HepG2 (cell line): ENCODE measurements around the gene CCDC9B. TPM values are rescaled to one million over a fixed set of nuclear protein-coding genes. Genes with fewer than 3 reads are reported as not detected.

ENCODE experiments used
- AHR ChIP-seq: IDR thresholded peaks from 2 replicates; pipeline ENCODE4 v1.6.1; 2018; ENCODE audit warnings: missing genetic modification reagents, missing compliant biosample characterization
- ARNTL ChIP-seq: sonication (generic); formaldehyde crosslinking; IDR thresholded peaks from 2 replicates; pipeline ENCODE4 v1.4.0; 2020; ENCODE audit warnings: mild to moderate bottlenecking, missing genetic modification reagents
- CREB1 ChIP-seq, 2 experiments: fragments of 450-650 bp in 1 of 2; IDR thresholded peaks; 2 replicates each; pipeline ENCODE4 v1.6.1; 2016 to 2017; ENCODE audit warnings: control low read depth in 1 of 2, mild to moderate bottlenecking in 1 of 2, missing compliant biosample characterization in 1 of 2, missing genetic modification characterization in 1 of 2
- DR1 ChIP-seq: sonication (generic); formaldehyde crosslinking; IDR thresholded peaks from 2 replicates; pipeline ENCODE4 v1.8.0; 2021; ENCODE audit warnings: mild to moderate bottlenecking, missing genetic modification reagents, inconsistent platforms
- ETV6 ChIP-seq: sonication (generic); formaldehyde crosslinking; conservative IDR thresholded peaks from 2 replicates; pipeline ENCODE4 v1.4.0; 2020; ENCODE audit warnings: missing genetic modification reagents
- KLF16 ChIP-seq, 2 experiments: sonication (generic) in 1 of 2; formaldehyde crosslinking in 1 of 2; IDR thresholded peaks; 2 replicates each; pipeline versions ENCODE4 v1.6.1 to v1.8.0; 2016 to 2023; ENCODE audit warnings: missing genetic modification reagents in 2 of 2, missing compliant biosample characterization in 1 of 2
- NR3C1 ChIP-seq: sonication (generic); formaldehyde crosslinking; IDR thresholded peaks from 2 replicates; pipeline ENCODE4 v1.4.0; 2020; ENCODE audit warnings: missing genetic modification reagents
- SP5 ChIP-seq: IDR thresholded peaks from 2 replicates; pipeline ENCODE4 v1.6.1; 2016; ENCODE audit warnings: low read depth, borderline replicate concordance
- THYN1 ChIP-seq: sonication (generic); formaldehyde crosslinking; IDR thresholded peaks from 2 replicates; pipeline ENCODE4 v1.8.1; 2023; ENCODE audit warnings: low read depth, mild to moderate bottlenecking, moderate library complexity, missing genetic modification reagents, borderline replicate concordance
- ZNF12 ChIP-seq: sonication (generic); formaldehyde crosslinking; IDR thresholded peaks from 2 replicates; pipeline ENCODE4 v1.5.0; 2020; ENCODE audit warnings: missing genetic modification reagents
- ZNF17 ChIP-seq: sonication (generic); formaldehyde crosslinking; IDR thresholded peaks from 2 replicates; pipeline ENCODE4 v1.5.0; 2020; ENCODE audit warnings: mild to moderate bottlenecking, missing genetic modification reagents
- ZNF605 ChIP-seq: sonication (generic); formaldehyde crosslinking; IDR thresholded peaks from 2 replicates; pipeline ENCODE4 v1.8.0; 2022; ENCODE audit warnings: mild to moderate bottlenecking, missing genetic modification reagents
- ZNF652 ChIP-seq: IDR thresholded peaks from 2 replicates; pipeline ENCODE4 v1.6.1; 2016; ENCODE audit warnings: low read depth, borderline replicate concordance
- ZNF670 ChIP-seq: sonication (generic); formaldehyde crosslinking; IDR thresholded peaks from 2 replicates; pipeline ENCODE4 v1.8.0; 2022; ENCODE audit warnings: mild to moderate bottlenecking, missing genetic modification reagents, borderline replicate concordance
- ZNF772 ChIP-seq: sonication (generic); formaldehyde crosslinking; IDR thresholded peaks from 2 replicates; pipeline ENCODE4 v1.5.0; 2020; ENCODE audit warnings: mild to moderate bottlenecking, missing genetic modification reagents
- polyA plus RNA-seq, 8 experiments: library from polyadenylated mRNA; depleted of rRNA in 3 of 8; stranded (reverse) in 7 of 8; unstranded in 1 of 8; fragments of >200 nt; fragmentation: Illumina TruSeq in 4 of 8; extraction: Trizol in 4 of 8; gene quantifications; 2 replicates each; pipeline versions ENCODE4 v1.2.1 to v1.2.3, GENCODE V29; 2011 to 2016; ENCODE audit warnings: low read depth in 4 of 8, missing spikeins in 1 of 8, mixed read lengths in 1 of 8; ENCODE audit not compliant: insufficient read depth in 1 of 8
- total RNA-seq, 5 experiments: library from RNA; depleted of rRNA; stranded (reverse); fragments of >200 nt; fragmentation: Illumina TruSeq; extraction: Trizol; gene quantifications; 2 replicates each; pipeline ENCODE4 v1.2.3, GENCODE V29; 2016; ENCODE audit warnings: low read depth in 1 of 5
- TF ChIP-seq, protein P1 (sequence below): IDR thresholded peaks from 2 replicates; pipeline ENCODE4 v1.6.1; 2012; ENCODE audit warnings: low read length, improper control_type of control experiment
- TF ChIP-seq, protein P2 (sequence below): IDR thresholded peaks from 2 replicates; pipeline ENCODE4 v1.6.1; 2012; ENCODE audit warnings: inconsistent platforms
- TF ChIP-seq, protein P3 (sequence below): sonication (generic); formaldehyde crosslinking; IDR thresholded peaks from 2 replicates; pipeline ENCODE4 v1.8.0; 2022; ENCODE audit warnings: mild to moderate bottlenecking, missing genetic modification reagents, moderate library complexity
- TF ChIP-seq, protein P4 (sequence below): sonication (generic); formaldehyde crosslinking; conservative IDR thresholded peaks from 2 replicates; pipeline ENCODE4 v1.4.0; 2020; ENCODE audit warnings: mild to moderate bottlenecking, missing genetic modification reagents, moderate library complexity

Gene CCDC9B
- total and polyA plus RNA-seq, 2 of the 13 experiments (the other 11 are each of a cell fraction or from before 2014, with no cell fraction given): 0.98 to 1.6 TPM

DNA sequence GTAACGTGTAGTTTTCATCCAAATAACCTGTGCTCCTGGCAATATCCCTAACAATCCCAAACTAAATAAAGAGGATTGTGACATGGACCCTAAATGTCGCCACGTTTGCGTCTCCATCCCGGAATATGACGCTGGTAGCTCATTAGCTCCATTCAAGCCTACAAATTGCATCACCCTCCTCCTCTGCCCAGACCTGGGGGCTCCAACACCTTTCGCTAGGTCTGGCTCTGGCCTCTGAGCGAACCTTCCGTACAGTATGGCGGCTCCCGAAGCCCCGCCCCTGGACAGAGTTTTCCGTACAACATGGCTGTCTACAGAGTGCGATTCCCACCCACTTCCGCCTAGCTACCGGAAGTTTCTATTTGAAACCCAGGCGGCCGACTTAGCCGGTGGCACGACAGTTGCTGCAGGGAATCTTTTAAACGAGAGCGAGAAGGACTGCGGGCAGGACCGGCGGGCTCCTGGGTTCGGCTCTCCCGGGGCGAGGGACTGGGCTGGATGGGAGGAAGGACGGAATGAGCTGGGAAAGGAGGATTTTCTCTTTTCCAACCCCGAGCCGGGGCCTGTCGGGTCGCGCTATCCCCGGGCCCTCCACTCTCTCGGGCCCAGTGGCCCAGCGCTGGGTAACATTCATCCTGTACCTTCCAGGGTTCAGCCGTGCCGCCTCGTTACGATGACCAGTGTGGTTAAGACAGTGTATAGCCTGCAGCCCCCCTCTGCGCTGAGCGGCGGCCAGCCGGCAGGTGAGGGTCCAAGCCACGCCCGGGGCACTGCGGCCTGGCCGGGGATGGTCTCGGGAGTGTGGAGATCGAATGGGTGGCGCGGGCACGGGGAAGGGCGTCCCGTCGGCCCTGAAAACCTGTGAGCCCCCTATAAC, 42.1 kb upstream of the CCDC9B start, which contains the start of gene KNSTRN (continued):
- TF ChIP-seq ZNF605 (CRISPR knock-in tag) (peak; percentile 64), DR1 (CRISPR knock-in tag) (no peak), ZNF17 (CRISPR knock-in tag) (no peak), SP5 (CRISPR knock-in tag) (peak; percentile 77; the same call in 1 of the 2 replicates), THYN1 (CRISPR knock-in tag) (no peak), ARNTL (CRISPR knock-in tag) (peak; percentile 54; the same call in 1 of the 2 replicates), ETV6 (CRISPR knock-in tag) (no peak), ZNF670 (CRISPR knock-in tag) (0 out of 2 replicates have a peak, but pooled peaks have one; percentile 28), KLF16 (CRISPR knock-in tag; IDR thresholded peaks at IDR 0.05) (peak in 1 of 2 experiments; percentile 55; a peak in 2 of 4 replicates), AHR (no peak), ZNF772 (peak; percentile 20; the same call in 1 of the 2 replicates), ZNF652 (CRISPR knock-in tag) (no peak), NR3C1 (no peak), CREB1 (IDR thresholded peaks at IDR 0.05) (0 out of 2 replicates have a peak, but pooled peaks have one; percentile 2), CREB1 (CRISPR knock-in tag; IDR thresholded peaks at IDR 0.05) (peak; percentile 71), ZNF12 (CRISPR knock-in tag) (no peak)
- TF ChIP-seq, protein P1, sequence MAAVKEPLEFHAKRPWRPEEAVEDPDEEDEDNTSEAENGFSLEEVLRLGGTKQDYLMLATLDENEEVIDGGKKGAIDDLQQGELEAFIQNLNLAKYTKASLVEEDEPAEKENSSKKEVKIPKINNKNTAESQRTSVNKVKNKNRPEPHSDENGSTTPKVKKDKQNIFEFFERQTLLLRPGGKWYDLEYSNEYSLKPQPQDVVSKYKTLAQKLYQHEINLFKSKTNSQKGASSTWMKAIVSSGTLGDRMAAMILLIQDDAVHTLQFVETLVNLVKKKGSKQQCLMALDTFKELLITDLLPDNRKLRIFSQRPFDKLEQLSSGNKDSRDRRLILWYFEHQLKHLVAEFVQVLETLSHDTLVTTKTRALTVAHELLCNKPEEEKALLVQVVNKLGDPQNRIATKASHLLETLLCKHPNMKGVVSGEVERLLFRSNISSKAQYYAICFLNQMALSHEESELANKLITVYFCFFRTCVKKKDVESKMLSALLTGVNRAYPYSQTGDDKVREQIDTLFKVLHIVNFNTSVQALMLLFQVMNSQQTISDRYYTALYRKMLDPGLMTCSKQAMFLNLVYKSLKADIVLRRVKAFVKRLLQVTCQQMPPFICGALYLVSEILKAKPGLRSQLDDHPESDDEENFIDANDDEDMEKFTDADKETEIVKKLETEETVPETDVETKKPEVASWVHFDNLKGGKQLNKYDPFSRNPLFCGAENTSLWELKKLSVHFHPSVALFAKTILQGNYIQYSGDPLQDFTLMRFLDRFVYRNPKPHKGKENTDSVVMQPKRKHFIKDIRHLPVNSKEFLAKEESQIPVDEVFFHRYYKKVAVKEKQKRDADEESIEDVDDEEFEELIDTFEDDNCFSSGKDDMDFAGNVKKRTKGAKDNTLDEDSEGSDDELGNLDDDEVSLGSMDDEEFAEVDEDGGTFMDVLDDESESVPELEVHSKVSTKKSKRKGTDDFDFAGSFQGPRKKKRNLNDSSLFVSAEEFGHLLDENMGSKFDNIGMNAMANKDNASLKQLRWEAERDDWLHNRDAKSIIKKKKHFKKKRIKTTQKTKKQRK: no peak
- TF ChIP-seq, protein P2, sequence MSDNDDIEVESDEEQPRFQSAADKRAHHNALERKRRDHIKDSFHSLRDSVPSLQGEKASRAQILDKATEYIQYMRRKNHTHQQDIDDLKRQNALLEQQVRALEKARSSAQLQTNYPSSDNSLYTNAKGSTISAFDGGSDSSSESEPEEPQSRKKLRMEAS: peak; percentile 36; the same call in 1 of the 2 replicates
- TF ChIP-seq, protein P3, sequence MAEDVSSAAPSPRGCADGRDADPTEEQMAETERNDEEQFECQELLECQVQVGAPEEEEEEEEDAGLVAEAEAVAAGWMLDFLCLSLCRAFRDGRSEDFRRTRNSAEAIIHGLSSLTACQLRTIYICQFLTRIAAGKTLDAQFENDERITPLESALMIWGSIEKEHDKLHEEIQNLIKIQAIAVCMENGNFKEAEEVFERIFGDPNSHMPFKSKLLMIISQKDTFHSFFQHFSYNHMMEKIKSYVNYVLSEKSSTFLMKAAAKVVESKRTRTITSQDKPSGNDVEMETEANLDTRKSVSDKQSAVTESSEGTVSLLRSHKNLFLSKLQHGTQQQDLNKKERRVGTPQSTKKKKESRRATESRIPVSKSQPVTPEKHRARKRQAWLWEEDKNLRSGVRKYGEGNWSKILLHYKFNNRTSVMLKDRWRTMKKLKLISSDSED: no peak
- TF ChIP-seq, protein P4, sequence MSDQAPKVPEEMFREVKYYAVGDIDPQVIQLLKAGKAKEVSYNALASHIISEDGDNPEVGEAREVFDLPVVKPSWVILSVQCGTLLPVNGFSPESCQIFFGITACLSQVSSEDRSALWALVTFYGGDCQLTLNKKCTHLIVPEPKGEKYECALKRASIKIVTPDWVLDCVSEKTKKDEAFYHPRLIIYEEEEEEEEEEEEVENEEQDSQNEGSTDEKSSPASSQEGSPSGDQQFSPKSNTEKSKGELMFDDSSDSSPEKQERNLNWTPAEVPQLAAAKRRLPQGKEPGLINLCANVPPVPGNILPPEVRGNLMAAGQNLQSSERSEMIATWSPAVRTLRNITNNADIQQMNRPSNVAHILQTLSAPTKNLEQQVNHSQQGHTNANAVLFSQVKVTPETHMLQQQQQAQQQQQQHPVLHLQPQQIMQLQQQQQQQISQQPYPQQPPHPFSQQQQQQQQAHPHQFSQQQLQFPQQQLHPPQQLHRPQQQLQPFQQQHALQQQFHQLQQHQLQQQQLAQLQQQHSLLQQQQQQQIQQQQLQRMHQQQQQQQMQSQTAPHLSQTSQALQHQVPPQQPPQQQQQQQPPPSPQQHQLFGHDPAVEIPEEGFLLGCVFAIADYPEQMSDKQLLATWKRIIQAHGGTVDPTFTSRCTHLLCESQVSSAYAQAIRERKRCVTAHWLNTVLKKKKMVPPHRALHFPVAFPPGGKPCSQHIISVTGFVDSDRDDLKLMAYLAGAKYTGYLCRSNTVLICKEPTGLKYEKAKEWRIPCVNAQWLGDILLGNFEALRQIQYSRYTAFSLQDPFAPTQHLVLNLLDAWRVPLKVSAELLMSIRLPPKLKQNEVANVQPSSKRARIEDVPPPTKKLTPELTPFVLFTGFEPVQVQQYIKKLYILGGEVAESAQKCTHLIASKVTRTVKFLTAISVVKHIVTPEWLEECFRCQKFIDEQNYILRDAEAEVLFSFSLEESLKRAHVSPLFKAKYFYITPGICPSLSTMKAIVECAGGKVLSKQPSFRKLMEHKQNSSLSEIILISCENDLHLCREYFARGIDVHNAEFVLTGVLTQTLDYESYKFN: peak; percentile 34; the same call in 1 of the 2 replicates
